ENCODE results near the gene RNF150.

The RNF150 gene

GRCh38 chr4:140903522-140904475 lies 229.5 kb downstream of the RNF150 start:
- H3K27me3 ChIP-seq (ENCODE audit: insufficient read depth, poor library complexity, severe bottlenecking) = no peaks in the 10 kb centered on the region
- no peak overlapping the region for H3K27ac ChIP-seq (replicated peaks)
- H3K4me3 ChIP-seq (replicated peaks; ENCODE audit: insufficient read depth, low read length) = no peak overlapping the region
- DNase-seq (ENCODE audit: low read depth in 1 of 2, low spot score in 1 of 2) = no peak
- TF ChIP-seq POLR2AphosphoS5 (IDR thresholded peaks at IDR 0.05; ENCODE audit: low read depth) (no peak), GABPA (IDR thresholded peaks at IDR 0.05; ENCODE audit: low read depth) (no peak), REST (IDR thresholded peaks at IDR 0.05; ENCODE audit: insufficient replicate concordance, low read depth) (no peak), SPI1 (IDR thresholded peaks at IDR 0.05; ENCODE audit: borderline replicate concordance, low read depth) (no peak), CTCF (IDR thresholded peaks at IDR 0.05; ENCODE audit: insufficient read depth, low read length) (no peak)

DNA sequence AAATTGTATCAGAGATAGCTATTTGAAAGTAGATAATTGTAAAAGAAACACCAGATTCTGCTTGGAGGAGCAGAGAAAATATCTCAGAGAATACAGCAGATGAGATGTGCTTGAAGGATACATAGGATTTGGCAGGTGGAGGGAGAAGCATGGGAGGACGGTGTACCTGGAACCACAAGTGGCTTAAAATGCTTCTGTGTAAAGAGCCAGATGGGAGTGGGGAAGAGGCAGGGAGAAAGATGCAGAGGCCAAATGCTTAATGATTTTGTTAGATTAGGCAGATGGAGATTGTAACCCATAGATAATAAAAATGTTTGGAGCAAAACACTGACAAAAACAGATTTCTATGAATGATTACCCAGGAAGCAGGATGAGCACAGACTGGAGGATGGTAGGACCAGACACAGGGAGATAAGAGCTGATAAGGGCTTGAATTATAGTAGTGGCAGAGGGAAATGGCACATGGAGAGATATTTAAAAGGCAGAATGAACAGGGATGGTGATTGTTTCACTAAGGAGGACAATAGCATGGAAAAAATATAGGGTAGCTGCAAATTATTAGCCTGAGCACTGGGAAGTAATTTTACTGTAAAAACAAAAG lies 231.4 kb downstream of the RNF150 start:
- no peak for DNase-seq (ENCODE audit: low read depth in 1 of 2, low spot score in 1 of 2)
- TF ChIP-seq SPI1 (IDR thresholded peaks at IDR 0.05; ENCODE audit: borderline replicate concordance, low read depth) (no peak), REST (IDR thresholded peaks at IDR 0.05; ENCODE audit: insufficient replicate concordance, low read depth) (no peak), GABPA (IDR thresholded peaks at IDR 0.05; ENCODE audit: low read depth) (no peak), CTCF (IDR thresholded peaks at IDR 0.05; ENCODE audit: insufficient read depth, low read length) (no peak), POLR2AphosphoS5 (IDR thresholded peaks at IDR 0.05; ENCODE audit: low read depth) (no peak)
- Histone ChIP-seq H3K4me3 (replicated peaks; ENCODE audit: insufficient read depth, low read length) (no peak overlapping the region), H3K27ac (replicated peaks) (no peak overlapping the region), H3K27me3 (ENCODE audit: insufficient read depth, poor library complexity, severe bottlenecking) (no peaks in the 10 kb centered on the region)

DNA sequence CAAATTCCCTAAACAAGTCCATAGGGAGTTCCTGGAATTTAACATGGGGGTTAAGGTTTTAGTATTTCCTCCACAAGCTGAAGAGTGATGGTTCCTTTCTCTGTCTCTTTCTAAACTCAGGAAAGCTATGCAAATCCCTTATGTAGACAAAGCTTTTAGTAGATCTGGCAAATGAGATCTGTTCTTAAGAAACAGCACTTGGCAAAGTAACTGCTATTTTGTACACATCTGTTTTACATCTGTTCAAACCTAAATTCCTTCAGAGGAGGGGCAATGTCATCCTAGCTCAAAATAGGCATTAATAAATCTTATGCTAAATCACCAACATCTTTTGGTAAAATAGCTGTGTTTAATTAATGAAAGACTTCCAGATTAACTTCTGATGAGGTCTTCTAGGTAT lies 239.3 kb downstream of the RNF150 start:
- no peak for DNase-seq (ENCODE audit: low read depth in 1 of 2, low spot score in 1 of 2)

More for the DNA sequence above, 239.3 kb downstream of the RNF150 start:
- Histone ChIP-seq H3K4me3 (replicated peaks; ENCODE audit: insufficient read depth, low read length) (no peak overlapping the region), H3K27ac (replicated peaks) (no peak overlapping the region), H3K27me3 (ENCODE audit: insufficient read depth, poor library complexity, severe bottlenecking) (peaks cover 3% of the 10 kb centered on the region)
- no peak for TF ChIP-seq SPI1 (IDR thresholded peaks at IDR 0.05; ENCODE audit: borderline replicate concordance, low read depth)
- TF ChIP-seq CTCF (IDR thresholded peaks at IDR 0.05; ENCODE audit: insufficient read depth, low read length) = no peak
- no peak for TF ChIP-seq POLR2AphosphoS5 (IDR thresholded peaks at IDR 0.05; ENCODE audit: low read depth)
- TF ChIP-seq GABPA (IDR thresholded peaks at IDR 0.05; ENCODE audit: low read depth) = no peak
- TF ChIP-seq REST (IDR thresholded peaks at IDR 0.05; ENCODE audit: insufficient replicate concordance, low read depth) = no peak
